Spleen (tissue), 7 donors: ENCODE measurements around the gene IKZF3.

ENCODE experiments used
- POLR2A ChIP-seq, 3 donors: fragments of 450-650 bp; IDR thresholded peaks; one replicate each; pipeline ENCODE4 v1.5.1; 2017; ENCODE audit warnings: antibody characterized with exemption in 3 of 3, mild to moderate bottlenecking in 1 of 3
- POLR2AphosphoS5 ChIP-seq, 3 donors: sonication (generic); formaldehyde crosslinking; IDR thresholded peaks; one replicate each; pipeline ENCODE4 v1.5.1; 2017; ENCODE audit warnings: antibody characterized with exemption in 3 of 3
- TF ChIP-seq, protein P1 (sequence below), 11 experiments: fragments of 200-600 bp in 7 of 11; fragments of 450-650 bp in 4 of 11; sonication (generic) in 4 of 11; IDR thresholded peaks in 8 of 11; conservative IDR thresholded peaks in 3 of 11; 1 replicate in 7 of 11; 2 replicates in 4 of 11; pipeline versions ENCODE4 v1.4.0 to v1.8.0; 2016 to 2021; ENCODE audit warnings: antibody characterized with exemption in 11 of 11, inconsistent platforms in 4 of 11, mild to moderate bottlenecking in 1 of 11
- donor health status: DM: no; HTN: no; CAD: no; lungs with moderate emphysema.
- donor health status: DM: no; HTN: no; CAD: no.
- donor health status: DM: no; HTN: no; CAD: no.

DNA sequence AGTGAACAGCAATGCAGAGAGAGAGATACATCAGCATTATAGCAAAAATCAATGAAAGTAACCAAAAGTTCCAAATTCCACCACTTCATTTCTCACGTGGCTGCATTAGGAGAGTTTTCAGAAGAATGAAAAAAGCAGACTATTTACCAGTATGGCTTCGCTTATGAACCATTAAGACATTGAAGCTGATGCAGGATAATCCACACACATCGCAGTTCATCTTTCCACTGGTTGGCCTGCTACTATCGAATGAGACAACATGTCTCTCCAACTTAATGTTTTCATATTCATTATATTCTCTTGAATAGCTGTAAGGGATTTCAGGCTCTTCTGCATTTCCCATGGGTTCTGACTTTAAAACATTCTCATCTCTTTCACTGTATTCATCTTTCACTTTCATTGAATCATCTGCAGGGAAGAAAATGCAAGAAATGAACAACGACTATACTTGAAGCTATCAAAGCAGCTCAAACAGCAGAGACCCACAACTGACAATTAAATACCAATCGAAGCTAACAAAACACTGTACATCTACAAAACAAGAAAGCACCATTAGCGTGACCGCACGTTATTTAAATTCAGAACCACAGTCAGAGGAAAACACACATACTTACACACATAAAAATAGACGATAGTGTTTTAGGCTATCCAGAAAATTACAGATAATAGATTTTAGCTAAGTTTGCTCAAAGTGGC is 71.4 kb downstream of the IKZF3 start:
- TF ChIP-seq, protein P1, sequence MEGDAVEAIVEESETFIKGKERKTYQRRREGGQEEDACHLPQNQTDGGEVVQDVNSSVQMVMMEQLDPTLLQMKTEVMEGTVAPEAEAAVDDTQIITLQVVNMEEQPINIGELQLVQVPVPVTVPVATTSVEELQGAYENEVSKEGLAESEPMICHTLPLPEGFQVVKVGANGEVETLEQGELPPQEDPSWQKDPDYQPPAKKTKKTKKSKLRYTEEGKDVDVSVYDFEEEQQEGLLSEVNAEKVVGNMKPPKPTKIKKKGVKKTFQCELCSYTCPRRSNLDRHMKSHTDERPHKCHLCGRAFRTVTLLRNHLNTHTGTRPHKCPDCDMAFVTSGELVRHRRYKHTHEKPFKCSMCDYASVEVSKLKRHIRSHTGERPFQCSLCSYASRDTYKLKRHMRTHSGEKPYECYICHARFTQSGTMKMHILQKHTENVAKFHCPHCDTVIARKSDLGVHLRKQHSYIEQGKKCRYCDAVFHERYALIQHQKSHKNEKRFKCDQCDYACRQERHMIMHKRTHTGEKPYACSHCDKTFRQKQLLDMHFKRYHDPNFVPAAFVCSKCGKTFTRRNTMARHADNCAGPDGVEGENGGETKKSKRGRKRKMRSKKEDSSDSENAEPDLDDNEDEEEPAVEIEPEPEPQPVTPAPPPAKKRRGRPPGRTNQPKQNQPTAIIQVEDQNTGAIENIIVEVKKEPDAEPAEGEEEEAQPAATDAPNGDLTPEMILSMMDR (IDR thresholded peaks at IDR 0.05 in 8 of 11, conservative IDR thresholded peaks at IDR 0.05 in 3 of 11) = no peak
- TF ChIP-seq POLR2A (IDR thresholded peaks at IDR 0.05) (no peak), POLR2AphosphoS5 (IDR thresholded peaks at IDR 0.05) (no peak)
